ENCODE measurements around the gene INSYN2B. TPM values are rescaled to one million over a fixed set of nuclear protein-coding genes. Genes with fewer than 3 reads are reported as not detected.

INSYN2B gene
- total and polyA plus RNA-seq, 2 of the 8 experiments (the other 6 are each of a cell fraction or from before 2014, with no cell fraction given), result not detected

GRCh38 chr5:169880785-169881184 lies 99.5 kb downstream of the INSYN2B start:
- DNase-seq (ENCODE audit: low read depth in 1 of 2, low spot score in 2 of 2) (no peak), FAIRE-seq (no peak)
- 97% methylated on average over 2 of the region's 2 CpGs; no CpG with 5 or more reads in 1 of the 2 experiments for WGBS, 2 experiments (ENCODE audit: extremely low coverage in 1 of 2, insufficient coverage in 1 of 2, insufficient read length in 1 of 2, insufficient replicate concordance in 2 of 2, low coverage in 1 of 2, low lambda C conversion rate in 2 of 2, missing lambda C conversion rate in 1 of 2)
- Histone ChIP-seq H3K23me2 (ENCODE audit: low read depth, low read length) (no peaks in the 10 kb centered on the region), H3K79me1 (ENCODE audit: low read depth, low read length) (no peaks in the 10 kb centered on the region), H4K20me1 (replicated peaks in 1 of 2; ENCODE audit: control insufficient read depth in 1 of 2, insufficient read depth in 2 of 2, low read length in 2 of 2) (no peaks in the 10 kb centered on the region), H3K27ac (ENCODE audit: low read depth, low read length) (no peak overlapping the region), H2BK12ac (ENCODE audit: low read depth, low read length) (no peak overlapping the region), H3K79me2 (ENCODE audit: control insufficient read depth in 1 of 2, insufficient read depth in 2 of 2, low read length in 2 of 2) (no peaks in the 10 kb centered on the region), H3K18ac (ENCODE audit: extremely low read depth, low read length) (no peak overlapping the region), H3K4ac (replicated peaks; ENCODE audit: insufficient read length, low read depth, low read length) (no peak overlapping the region), H2BK5ac (ENCODE audit: low read depth, low read length) (no peak overlapping the region), H3K56ac (replicated peaks; ENCODE audit: insufficient read length, low read depth, low read length) (no peak overlapping the region), H2AK5ac (ENCODE audit: low read depth, low read length) (no peak overlapping the region), H4K8ac (ENCODE audit: extremely low read depth, insufficient read depth, low read length) (no peak overlapping the region), H2BK120ac (replicated peaks; ENCODE audit: low read depth, low read length) (no peak overlapping the region), H2AFZ (ENCODE audit: low read length) (no peak overlapping the region), H3K9me3 (ENCODE audit: insufficient read depth in 2 of 2, low read depth in 1 of 2, low read length in 1 of 2) (no peaks in the 10 kb centered on the region), H2BK15ac (ENCODE audit: low read length) (no peak overlapping the region), H3K27me3 (replicated peaks in 1 of 4; ENCODE audit: control insufficient read depth in 3 of 4, extremely low read depth in 1 of 4, insufficient read depth in 3 of 4, low read length in 3 of 4) (no peaks in the 10 kb centered on the region), H3K23ac (ENCODE audit: insufficient read length) (no peak overlapping the region), H4K91ac (replicated peaks; ENCODE audit: insufficient read length, low read length) (no peak overlapping the region), H4K5ac (ENCODE audit: insufficient read length, low read depth, low read length) (no peak overlapping the region), H3K4me3 (ENCODE audit: extremely low read depth in 1 of 4, insufficient read depth in 2 of 4, low read depth in 3 of 4, low read length in 4 of 4) (no peak overlapping the region), H3K14ac (ENCODE audit: insufficient read length) (no peak overlapping the region), H3K4me1 (replicated peaks in 1 of 4; ENCODE audit: control insufficient read depth in 3 of 4, insufficient read depth in 4 of 4, low read length in 3 of 4) (peaks cover 0 to 4% (median 0%) of the 10 kb centered on the region in 4 experiments; a peak in 1 of 7 replicates), H3K36me3 (ENCODE audit: control insufficient read depth in 2 of 4, insufficient read depth in 4 of 4, low read length in 3 of 4) (no peaks in the 10 kb centered on the region), H2BK20ac (ENCODE audit: low read length) (no peak overlapping the region), H3K4me2 (ENCODE audit: insufficient read depth in 1 of 2, low read depth in 2 of 2, low read length in 2 of 2) (no peak overlapping the region), H3K9ac (replicated peaks in 1 of 4; ENCODE audit: extremely low read depth in 1 of 4, low read depth in 3 of 4, low read length in 3 of 4) (no peak overlapping the region)
- no peak for TF ChIP-seq RBBP5 (IDR thresholded peaks at IDR 0.05; ENCODE audit: borderline replicate concordance, low read depth, low read length)
- no peak for TF ChIP-seq SIX5 (IDR thresholded peaks at IDR 0.05; ENCODE audit: low read depth, low read length)
- TF ChIP-seq TCF12 (IDR thresholded peaks at IDR 0.05; ENCODE audit: low read depth, low read length), result no peak
- no peak for TF ChIP-seq KDM1A (IDR thresholded peaks at IDR 0.05; ENCODE audit: borderline replicate concordance, low read length)
- TF ChIP-seq KDM5A (IDR thresholded peaks at IDR 0.05; ENCODE audit: low read length), result no peak
- TF ChIP-seq TAF7 (optimal IDR thresholded peaks at IDR 0.05; ENCODE audit: borderline replicate concordance, low read depth, low read length), result no peak
- ChIA-PET CTCF (ENCODE audit: partially characterized antibody) (interaction anchor here (2.3 kb wide), 1 partner anchor 100 kb away, joined by 9 read pairs; the partner anchor contains the start of gene INSYN2B), POLR2A (ENCODE audit: partially characterized antibody) (no interaction called here)
